ENCODE data around the gene SLC17A2. TPM values are rescaled to one million over a fixed set of nuclear protein-coding genes. Genes with fewer than 3 reads are reported as not detected.

The SLC17A2 gene
- total and polyA plus RNA-seq, 10 donors: not detected

- H3K4me3 ChIP-seq: no peak overlapping the region
- H3K27me3 ChIP-seq (replicated peaks in 1 of 7): no peaks in the 10 kb centered on the region
- H3K36me3 ChIP-seq: no peaks in the 10 kb centered on the region
- intact Hi-C loops (cut with DNase I; ENCODE audit: low total_unique reads): no loop called here
- WGBS, 5 donors: 81 to 87% (median 82%) methylated on average over 3 of the region's 3 CpGs
- no peaks in the 10 kb centered on the region for H3K9me3 ChIP-seq
- TF ChIP-seq POLR2A (IDR thresholded peaks at IDR 0.05) (no peak), CTCF (IDR thresholded peaks at IDR 0.05 in 8 of 11, conservative IDR thresholded peaks at IDR 0.05 in 3 of 11) (no peak), POLR2AphosphoS5 (IDR thresholded peaks at IDR 0.05) (no peak)
- DNase-seq: no peak
- H3K4me1 ChIP-seq: peaks cover 0 to 30% (median 21%) of the 10 kb centered on the region in 6 donors
- no peak overlapping the region for H3K27ac ChIP-seq
Observed at GRCh38 chr6:25956226-25956625, 25.7 kb upstream of the SLC17A2 start.

DNA sequence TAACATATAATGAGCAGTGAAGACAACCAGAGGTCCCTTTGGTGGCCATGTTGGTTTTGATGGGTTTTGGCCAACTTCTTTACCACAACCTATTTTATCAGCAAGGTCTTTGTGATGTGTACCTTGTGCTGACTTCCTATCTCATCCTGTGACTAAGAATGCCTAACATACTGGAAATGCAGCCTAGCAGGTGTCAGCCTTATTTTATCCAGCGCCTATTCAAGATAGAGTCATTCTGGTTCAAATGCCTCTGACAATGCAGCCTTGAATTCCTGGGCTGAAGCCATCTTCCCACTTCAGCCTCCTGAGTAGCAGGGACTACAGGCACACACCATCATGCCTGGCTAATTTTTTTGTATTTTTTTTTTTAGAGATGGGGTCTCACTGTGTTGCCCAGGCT lies 24.3 kb upstream of the SLC17A2 start:
- WGBS, 5 donors: 0 to 74% (median 23%) methylated on average over 1 of the region's 1 CpG; no CpG with 5 or more reads in 1 of the 5 donors
- H3K27ac ChIP-seq: no peak overlapping the region
- TF ChIP-seq POLR2AphosphoS5 (IDR thresholded peaks at IDR 0.05) (no peak), POLR2A (IDR thresholded peaks at IDR 0.05) (no peak), CTCF (IDR thresholded peaks at IDR 0.05 in 8 of 11, conservative IDR thresholded peaks at IDR 0.05 in 3 of 11) (no peak)
- H3K36me3 ChIP-seq: no peaks in the 10 kb centered on the region
- H3K9me3 ChIP-seq: no peaks in the 10 kb centered on the region
- peaks cover 0 to 17% (median 12%) of the 10 kb centered on the region in 6 donors for H3K4me1 ChIP-seq
- intact Hi-C loops (cut with DNase I; ENCODE audit: low total_unique reads): no loop called here
- H3K4me3 ChIP-seq: no peak overlapping the region
- no peaks in the 10 kb centered on the region for H3K27me3 ChIP-seq (replicated peaks in 1 of 7)
- DNase-seq: no peak

DNA sequence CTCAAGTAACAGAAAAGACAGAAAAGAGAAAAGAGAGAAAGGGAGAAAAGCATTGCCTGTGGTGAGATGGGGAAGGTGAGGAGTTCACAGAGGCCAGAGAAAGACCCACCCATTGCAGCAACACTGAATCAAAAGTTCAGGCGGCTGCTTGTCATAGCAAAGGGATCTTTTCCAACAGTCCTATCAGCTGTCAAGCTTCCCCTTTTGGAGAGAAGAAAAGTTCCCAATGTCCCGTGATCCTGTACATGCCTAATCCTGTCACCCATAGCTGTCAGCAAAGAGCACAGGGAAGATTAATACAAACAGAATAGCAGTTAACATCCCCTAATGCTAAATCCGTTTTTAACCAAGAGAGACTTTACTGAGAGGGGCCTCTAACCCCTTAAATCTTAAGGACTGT lies 23.2 kb upstream of the SLC17A2 start:
- no peak overlapping the region for H3K27ac ChIP-seq
- TF ChIP-seq POLR2A (IDR thresholded peaks at IDR 0.05): no peak
- TF ChIP-seq POLR2AphosphoS5 (IDR thresholded peaks at IDR 0.05): no peak
- TF ChIP-seq CTCF (IDR thresholded peaks at IDR 0.05 in 8 of 11, conservative IDR thresholded peaks at IDR 0.05 in 3 of 11): no peak
- H3K36me3 ChIP-seq: no peaks in the 10 kb centered on the region
- DNase-seq: no peak
- H3K9me3 ChIP-seq: no peaks in the 10 kb centered on the region
- H3K4me3 ChIP-seq: no peak overlapping the region
- H3K27me3 ChIP-seq (replicated peaks in 1 of 7): no peaks in the 10 kb centered on the region
- intact Hi-C loops (cut with DNase I; ENCODE audit: low total_unique reads): no loop called here
- peaks cover 0 to 7% (median 2%) of the 10 kb centered on the region in 6 donors for H3K4me1 ChIP-seq
- WGBS, 5 donors: 80 to 93% (median 89%) methylated on average over 3 of the region's 3 CpGs

- no peak for DNase-seq
- H3K27ac ChIP-seq: no peak overlapping the region
- no peaks in the 10 kb centered on the region for H3K27me3 ChIP-seq (replicated peaks in 1 of 7)
- no peaks in the 10 kb centered on the region for H3K36me3 ChIP-seq
- 92 to 97% (median 95%) methylated on average over 2 of the region's 2 CpGs for WGBS, 5 donors
- no peaks in the 10 kb centered on the region for H3K4me1 ChIP-seq
- H3K4me3 ChIP-seq: no peak overlapping the region
- TF ChIP-seq POLR2A (IDR thresholded peaks at IDR 0.05): no peak
- intact Hi-C loops (cut with DNase I; ENCODE audit: low total_unique reads): no loop called here
- no peaks in the 10 kb centered on the region for H3K9me3 ChIP-seq
Observed at GRCh38 chr6:25952535-25952934, 22.0 kb upstream of the SLC17A2 start.

Data from spleen (tissue), 11 donors.